GM21381 (cell line): ENCODE results near the gene STX1B.

Experiments used
- ATAC-seq: cut with Tn5 transposase; IDR thresholded peaks from one replicate; pipeline ENCODE4 v1.9.1; 2021; ENCODE audit warnings: mild to moderate bottlenecking, moderate library complexity; ENCODE audit not compliant: unreplicated experiment

STX1B gene

GRCh38 chr16:30996985-30997724 lies 13.3 kb downstream of the STX1B start:
- ATAC-seq = peak; percentile 82

- no peak for ATAC-seq
These were observed 14.0 kb downstream of the STX1B start for GRCh38 chr16:30996324-30996984.

DNA sequence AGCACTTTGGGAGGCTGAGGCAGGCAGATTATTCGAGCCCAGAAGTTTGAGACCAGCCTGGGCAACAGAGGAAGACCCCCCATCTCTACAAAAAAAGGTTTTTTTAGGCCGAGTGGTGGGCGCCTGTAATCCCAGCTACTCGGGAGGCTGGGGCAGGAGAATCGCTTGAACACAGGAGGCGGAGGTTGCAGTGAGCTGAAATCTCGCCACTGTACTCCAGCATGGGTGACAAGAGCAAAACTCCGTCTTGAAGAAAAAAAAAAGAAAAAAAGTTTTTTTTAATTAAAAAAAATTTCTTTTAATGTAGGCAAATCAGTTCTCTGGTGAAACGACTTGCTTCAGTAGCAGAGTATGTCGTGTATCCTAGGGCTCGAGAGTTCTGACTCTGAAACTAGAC lies 14.5 kb downstream of the STX1B start:
- no peak for ATAC-seq

GRCh38 chr16:30992931-30993816 lies 17.3 kb downstream of the STX1B start:
- ATAC-seq = no peak

DNA sequence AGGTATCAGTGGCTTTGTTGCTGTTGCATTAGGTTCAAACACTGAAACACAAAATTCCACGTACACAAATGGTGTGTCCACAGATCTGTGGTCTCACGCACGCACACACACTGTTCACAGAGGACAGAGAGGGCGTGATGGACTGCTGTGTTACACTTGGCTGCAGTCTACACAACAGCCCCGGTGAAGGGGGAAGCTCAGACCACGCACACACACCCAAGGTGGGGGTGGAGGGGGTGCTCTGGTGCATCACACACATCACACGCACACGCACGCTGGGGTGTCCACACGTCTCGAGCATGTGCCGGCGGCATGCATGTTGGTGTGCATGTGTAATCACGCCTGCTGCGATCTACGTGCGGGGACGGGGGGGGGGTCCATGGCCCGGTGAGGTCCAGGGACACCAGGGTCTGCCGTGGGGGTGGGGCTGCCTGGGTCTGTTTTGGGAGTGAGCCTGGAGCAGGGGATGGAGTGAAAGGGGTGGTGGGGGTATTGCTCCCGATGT lies 18.1 kb downstream of the STX1B start:
- ATAC-seq = no peak

DNA sequence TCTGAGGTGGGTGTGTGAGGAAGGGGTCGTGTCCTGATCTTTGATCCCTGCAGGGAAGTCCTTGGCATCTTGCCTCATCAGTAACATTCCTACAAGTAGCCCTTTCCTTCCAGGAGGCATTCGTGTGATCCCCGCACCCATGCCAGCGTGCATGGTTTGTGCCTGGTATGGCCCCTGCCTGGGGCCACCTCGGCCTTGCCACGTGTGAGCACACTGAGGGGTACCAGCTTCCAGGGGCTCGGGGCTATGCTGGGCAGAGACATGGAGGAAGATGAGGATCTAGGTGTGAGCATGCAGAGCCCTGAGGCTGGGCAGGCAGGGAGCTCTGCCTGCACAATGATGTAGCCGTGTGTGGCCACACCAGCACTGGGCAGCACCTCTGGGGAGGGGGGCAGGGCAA lies 19.4 kb downstream of the STX1B start:
- ATAC-seq = no peak

DNA sequence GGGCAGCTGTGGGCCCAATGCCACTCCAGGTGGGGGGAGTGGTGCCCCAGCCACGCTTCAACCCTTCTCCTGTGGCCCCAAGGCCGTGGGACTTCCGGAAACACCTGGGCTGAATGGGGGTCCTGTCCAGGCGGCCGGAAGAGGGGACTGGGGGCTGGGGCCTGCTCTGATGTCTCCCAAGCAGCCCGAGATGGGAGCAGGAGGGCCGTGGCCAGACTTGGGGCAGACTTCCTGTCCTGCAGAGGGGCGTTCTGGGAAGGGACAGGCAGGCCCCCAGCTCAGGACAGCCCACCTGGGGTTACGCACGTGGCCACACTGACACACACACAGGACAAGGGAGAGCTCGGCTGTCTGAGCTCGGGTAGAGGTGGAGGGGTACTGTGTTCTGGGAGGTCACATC lies 20.3 kb downstream of the STX1B start:
- ATAC-seq = no peak

- ATAC-seq = no peak
These were observed 20.9 kb downstream of the STX1B start for GRCh38 chr16:30989469-30990047.

DNA sequence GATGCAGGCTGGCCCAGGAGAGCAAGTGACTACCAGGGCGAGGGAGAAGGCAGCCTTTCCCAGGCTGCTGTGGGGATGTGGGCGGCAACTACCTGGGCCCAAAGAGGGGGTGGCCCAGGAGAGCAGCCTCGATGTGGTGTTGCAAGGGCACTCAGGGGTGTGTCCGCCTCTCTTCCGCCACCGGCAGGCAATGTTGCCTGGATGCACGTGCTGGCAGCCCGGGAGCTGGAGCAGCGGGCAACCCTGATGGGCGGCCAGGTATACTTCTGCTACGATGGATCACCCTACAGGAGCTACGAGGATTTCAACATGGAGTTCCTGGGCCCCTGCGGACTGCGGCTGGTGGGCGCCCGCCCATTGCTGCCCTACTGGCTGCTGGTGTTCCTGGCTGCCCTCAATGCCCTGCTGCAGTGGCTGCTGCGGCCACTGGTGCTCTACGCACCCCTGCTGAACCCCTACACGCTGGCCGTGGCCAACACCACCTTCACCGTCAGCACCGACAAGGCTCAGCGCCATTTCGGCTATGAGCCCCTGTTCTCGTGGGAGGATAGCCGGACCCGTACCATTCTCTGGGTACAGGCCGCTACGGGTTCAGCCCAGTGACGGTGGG lies 22.8 kb downstream of the STX1B start:
- ATAC-seq = no peak

DNA sequence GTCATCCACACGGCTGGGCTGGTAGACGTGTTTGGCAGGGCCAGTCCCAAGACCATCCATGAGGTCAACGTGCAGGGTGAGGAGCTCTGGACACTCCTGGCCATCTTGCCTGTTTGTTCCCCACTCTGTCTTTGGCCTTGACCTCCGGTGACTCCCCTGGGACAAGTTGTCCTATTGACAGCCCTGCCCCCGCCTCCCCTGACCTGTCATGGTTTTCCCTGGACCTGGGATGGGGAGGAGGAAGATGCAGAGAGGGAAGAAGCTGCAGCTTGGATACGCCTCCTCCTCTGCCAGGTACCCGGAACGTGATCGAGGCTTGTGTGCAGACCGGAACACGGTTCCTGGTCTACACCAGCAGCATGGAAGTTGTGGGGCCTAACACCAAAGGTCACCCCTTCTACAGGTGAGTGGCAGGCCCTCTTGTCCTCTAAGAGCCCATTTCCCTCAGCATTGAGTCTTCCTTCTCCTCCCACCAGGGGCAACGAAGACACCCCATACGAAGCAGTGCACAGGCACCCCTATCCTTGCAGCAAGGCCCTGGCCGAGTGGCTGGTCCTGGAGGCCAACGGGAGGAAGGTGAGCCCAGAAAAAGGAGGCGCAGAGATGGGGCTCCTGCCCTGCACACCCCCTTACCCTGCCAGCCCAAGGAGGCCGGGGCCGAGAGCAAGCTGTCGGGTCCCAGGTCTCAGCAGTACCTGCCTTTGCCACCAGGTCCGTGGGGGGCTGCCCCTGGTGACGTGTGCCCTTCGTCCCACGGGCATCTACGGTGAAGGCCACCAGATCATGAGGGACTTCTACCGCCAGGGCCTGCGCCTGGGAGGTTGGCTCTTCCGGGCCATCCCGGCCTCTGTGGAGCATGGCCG lies 24.1 kb downstream of the STX1B start:
- no peak for ATAC-seq

- ATAC-seq = no peak
These were observed 24.9 kb downstream of the STX1B start for GRCh38 chr16:30985401-30986128.

DNA sequence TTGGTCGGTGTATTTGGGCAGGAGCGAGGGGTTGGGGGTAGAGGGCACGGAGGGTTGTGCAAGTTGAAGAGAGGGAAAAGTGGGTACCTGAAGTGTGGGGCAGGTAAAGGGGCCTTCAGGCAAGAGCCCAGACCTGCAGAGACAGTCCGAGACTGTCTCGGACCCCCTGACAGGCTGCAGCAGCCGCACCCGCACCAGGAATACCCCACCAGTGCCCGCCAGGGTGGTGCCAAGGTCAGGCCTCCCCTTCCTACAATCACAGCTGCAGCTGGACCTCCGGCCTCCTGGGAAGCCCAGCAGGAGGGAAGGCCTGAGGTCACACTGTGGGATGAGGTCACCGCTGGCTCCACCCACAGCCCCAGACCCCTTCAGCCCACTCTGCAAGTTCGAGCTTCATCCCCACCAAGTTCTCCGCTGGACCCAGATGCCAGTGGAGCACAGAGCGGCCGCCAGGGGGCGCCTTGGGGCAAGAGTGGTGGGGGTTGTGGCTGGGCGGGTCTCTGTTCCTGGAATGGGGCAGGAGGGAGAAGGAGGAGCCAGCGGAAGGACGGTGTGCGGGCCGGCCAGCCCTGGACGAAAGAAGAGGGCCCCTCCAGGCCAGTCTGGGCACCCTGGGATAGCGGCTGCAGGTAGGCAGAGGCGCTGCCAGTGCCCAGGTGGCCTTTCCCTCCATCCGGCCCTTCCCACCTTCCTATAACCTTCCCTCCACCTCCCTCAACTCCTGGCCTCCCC lies 25.6 kb downstream of the STX1B start, which contains the start of gene HSD3B7:
Gene HSD3B7, plus strand, starts transcription at position 539 of the 732 bp plus-strand sequence. CDS start 452 bp downstream, outside the sequence.
- ATAC-seq = no peak

GRCh38 chr16:30983898-30984610 lies 26.4 kb downstream of the STX1B start:
- ATAC-seq = no peak

DNA sequence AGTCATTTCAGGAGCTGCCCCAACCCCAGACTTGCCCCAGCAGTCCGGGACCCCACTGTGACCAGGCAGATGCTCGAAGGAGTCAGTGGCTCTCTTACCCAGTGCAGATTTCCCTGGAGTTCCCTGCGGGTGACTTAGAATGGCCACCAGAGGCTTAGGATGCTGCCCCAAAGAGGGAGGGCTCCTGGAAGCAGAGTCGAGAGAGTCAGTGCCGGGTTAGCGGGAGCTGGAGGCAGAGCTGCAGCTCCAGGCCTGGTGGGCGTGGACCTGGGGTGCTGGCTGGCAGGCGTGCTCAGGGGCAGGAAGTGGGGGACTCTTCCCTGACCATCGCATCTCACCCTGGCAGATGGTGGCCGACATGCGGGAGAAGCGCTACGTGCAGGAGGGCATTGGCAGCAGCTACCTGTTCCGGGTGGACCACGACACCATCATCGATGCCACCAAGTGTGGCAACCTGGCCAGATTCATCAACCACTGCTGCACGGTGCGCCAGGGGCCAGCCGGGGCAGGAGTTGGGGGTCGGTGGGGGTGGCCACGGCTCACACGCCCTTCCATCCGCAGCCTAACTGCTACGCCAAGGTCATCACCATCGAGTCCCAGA lies 27.0 kb downstream of the STX1B start:
- ATAC-seq = no peak

GRCh38 chr16:30982548-30983288 lies 27.7 kb downstream of the STX1B start:
- no peak for ATAC-seq

DNA sequence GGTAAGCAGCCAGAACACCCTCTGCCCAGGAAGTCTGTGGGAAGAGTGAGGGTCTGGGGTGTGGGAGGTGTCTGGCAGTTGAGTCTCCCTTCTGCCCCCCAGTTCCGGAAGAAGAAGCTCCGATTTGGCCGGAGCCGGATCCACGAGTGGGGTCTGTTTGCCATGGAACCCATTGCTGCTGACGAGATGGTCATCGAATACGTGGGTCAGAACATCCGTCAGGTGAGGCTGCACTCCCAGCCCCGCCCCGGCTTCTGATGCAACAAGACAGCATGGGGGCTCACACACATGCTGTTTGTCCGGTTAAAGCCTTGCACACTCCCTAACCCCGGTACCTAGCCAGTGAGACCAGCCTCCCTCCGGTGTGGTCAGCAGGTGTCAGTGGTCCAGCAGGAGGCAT lies 29.5 kb downstream of the STX1B start:
- ATAC-seq = no peak
